Progenitor cell of endocrine pancreas (in vitro differentiated cells): Measurements from ENCODE around the gene TEDDM1. TPM values are rescaled to one million over a fixed set of nuclear protein-coding genes. Genes with fewer than 3 reads are reported as not detected.

Source experiments
- DNase-seq: peaks from one replicate; pipeline ENCODE4 v3.0.0; 2021; ENCODE audit warnings: low spot score; ENCODE audit not compliant: unreplicated experiment
- H3K27ac Mint-ChIP-seq: 2 replicates; pipeline ENCODE4 v1.8.0; 2021; ENCODE audit warnings: mild to moderate bottlenecking, moderate library complexity, mixed read lengths
- H3K27me3 Mint-ChIP-seq: 2 replicates; pipeline ENCODE4 v1.8.0; 2021; ENCODE audit warnings: mixed read lengths
- H3K36me3 Mint-ChIP-seq: 2 replicates; pipeline ENCODE4 v1.8.0; 2022; ENCODE audit warnings: mixed read lengths; ENCODE audit not compliant: insufficient read depth
- H3K4me1 Mint-ChIP-seq: 2 replicates; pipeline ENCODE4 v1.8.0; 2021; ENCODE audit warnings: low read depth, mixed read lengths
- H3K4me3 Mint-ChIP-seq: 2 replicates; pipeline ENCODE4 v1.8.0; 2021; ENCODE audit warnings: low read depth, mild to moderate bottlenecking, moderate library complexity, mixed read lengths
- H3K9me3 Mint-ChIP-seq: 2 replicates; pipeline ENCODE4 v1.8.0; 2021; ENCODE audit warnings: low read depth, mixed read lengths
- CTCF ChIP-seq: fragments of 200-600 bp; sonication (generic); IDR thresholded peaks from one replicate; pipeline ENCODE4 v1.5.0; 2021; ENCODE audit warnings: antibody characterized with exemption, mild to moderate bottlenecking; ENCODE audit not compliant: unreplicated experiment
- total RNA-seq: library from RNA; stranded (reverse); gene quantifications from 2 replicates; pipeline ENCODE4 v1.2.1, GENCODE V29; 2021

TEDDM1 gene
- total RNA-seq, 1 donor from 2014 or later = not detected

DNA sequence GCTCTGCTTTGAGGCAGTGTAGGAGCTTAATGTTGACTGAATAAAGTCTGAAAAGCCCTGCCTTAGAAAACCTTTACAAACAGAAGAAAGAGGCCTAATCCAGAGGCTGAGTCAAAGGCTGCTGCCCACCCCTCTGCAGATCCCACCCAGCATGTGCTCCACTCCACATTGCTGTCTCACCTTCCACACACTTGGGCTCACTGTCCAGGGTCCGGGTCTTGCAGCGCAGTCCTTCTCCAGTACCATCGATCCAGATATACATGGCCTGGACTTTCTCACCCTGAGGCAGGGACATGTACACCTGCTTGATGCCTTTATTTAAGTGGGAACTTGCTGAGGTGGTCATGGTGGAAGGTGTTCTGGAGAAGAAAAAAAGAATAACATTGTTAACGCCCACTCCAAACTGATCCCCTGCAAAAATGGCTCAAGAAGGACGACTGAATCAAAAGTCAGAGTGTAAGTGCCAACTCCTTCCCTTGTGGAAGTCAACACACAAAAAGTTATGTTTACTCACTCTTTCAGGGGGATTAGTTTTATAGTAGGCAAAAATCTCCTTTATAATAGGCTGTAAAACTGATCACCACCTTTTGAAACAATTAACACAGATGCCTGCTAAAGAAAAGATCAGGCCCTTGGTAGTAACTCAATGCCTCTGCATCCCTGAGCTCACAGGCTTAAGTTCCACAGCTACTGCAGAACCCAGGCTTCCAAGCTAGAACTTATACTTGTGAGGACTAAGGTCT lies 11.9 kb downstream of the TEDDM1 start:
- no peak for DNase-seq
- H3K27me3 Mint-ChIP-seq = no peaks in the 10 kb centered on the region
- H3K4me1 Mint-ChIP-seq = peaks cover 37% of the 10 kb centered on the region

DNA sequence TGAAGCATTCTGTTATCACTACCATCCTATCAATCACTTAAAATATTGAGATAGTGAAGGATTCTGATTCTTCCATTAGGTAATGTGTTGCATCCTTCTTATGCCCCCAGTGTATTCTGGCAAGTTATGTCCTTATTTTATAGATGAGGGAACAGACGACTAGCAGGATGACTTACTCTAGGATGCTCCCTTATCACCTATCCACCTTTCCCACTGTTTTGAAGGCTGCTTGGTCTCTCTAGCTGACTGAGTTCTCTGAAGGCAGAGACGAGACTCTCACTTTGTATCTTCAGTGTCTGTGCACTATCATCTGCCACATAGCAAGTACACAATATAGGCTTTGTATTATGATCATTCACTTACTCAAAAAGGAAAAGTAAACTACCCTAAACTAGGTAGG lies 12.9 kb downstream of the TEDDM1 start:
- no peak for DNase-seq
- Mint-ChIP-seq H3K4me1 (peaks cover 35% of the 10 kb centered on the region), H3K27me3 (no peaks in the 10 kb centered on the region), H3K27ac (no peak overlapping the region), H3K9me3 (no peaks in the 10 kb centered on the region), H3K4me3 (peak overlapping the region; percentile 95), H3K36me3 (peaks cover 63% of the 10 kb centered on the region)
- no peak for TF ChIP-seq CTCF

More for the DNA sequence above, 11.9 kb downstream of the TEDDM1 start:
- H3K4me3 Mint-ChIP-seq = peak overlapping the region; percentile 95
- no peak for TF ChIP-seq CTCF
- peaks cover 55% of the 10 kb centered on the region for H3K36me3 Mint-ChIP-seq
- H3K27ac Mint-ChIP-seq = peak overlapping the region; percentile 94
- H3K9me3 Mint-ChIP-seq = no peaks in the 10 kb centered on the region

- Mint-ChIP-seq H3K4me1 (peaks cover 41% of the 10 kb centered on the region), H3K36me3 (peaks cover 68% of the 10 kb centered on the region), H3K27me3 (no peaks in the 10 kb centered on the region), H3K4me3 (peak overlapping the region; percentile 30), H3K9me3 (no peaks in the 10 kb centered on the region), H3K27ac (no peak overlapping the region)
- no peak for TF ChIP-seq CTCF
- DNase-seq = no peak
Measured at GRCh38 chr1:182386980-182387379, 13.5 kb downstream of the TEDDM1 start.

DNA sequence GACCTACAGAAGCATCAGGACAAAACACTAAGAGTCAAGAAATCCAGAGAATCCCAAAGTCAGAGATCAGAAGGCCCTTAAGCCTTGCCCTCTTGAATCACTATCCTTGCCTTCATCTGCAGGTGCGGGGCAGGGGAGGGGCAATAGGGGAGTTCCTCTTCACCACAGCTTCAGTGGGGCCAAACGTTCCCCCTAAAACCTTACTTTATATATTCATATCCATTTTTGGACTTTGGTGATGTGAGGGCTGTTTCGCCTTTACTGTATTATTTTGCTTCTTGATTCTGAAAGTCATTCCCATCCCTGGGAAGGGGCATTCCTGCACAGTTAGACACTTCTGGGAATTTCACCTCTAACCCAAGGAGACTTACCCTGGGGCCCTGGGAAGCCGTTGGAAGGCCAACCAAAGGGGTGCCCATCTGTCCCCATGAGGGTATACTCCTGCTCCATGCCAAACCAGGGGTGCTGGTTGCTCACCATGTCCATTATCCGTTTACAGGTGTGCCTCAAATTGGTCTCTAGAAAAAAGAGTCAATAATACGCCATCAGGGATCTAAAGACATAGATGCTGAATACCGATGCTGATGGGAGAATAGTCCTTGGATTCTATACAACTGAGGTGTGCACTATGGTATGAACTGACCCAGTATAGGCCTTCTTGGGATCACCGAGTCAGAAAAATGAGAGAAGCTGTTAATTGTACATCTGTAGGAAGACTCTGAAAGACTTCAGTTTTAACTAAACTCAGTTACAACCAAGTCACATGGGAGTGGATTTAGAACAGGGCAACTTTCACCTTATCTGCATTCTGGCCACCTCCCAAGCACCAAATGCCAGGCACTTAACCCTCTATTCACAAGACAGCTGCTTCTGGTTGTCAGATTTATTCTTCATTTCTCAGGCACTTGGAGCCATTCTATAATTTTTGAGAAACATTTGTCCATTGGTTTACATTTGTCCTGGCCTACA lies 14.3 kb downstream of the TEDDM1 start:
- Mint-ChIP-seq H3K4me3 (no peak overlapping the region), H3K4me1 (peaks cover 47% of the 10 kb centered on the region), H3K27me3 (no peaks in the 10 kb centered on the region), H3K27ac (peak overlapping the region; percentile 89), H3K36me3 (peaks cover 72% of the 10 kb centered on the region), H3K9me3 (no peaks in the 10 kb centered on the region)
- TF ChIP-seq CTCF = no peak
- no peak for DNase-seq

DNA sequence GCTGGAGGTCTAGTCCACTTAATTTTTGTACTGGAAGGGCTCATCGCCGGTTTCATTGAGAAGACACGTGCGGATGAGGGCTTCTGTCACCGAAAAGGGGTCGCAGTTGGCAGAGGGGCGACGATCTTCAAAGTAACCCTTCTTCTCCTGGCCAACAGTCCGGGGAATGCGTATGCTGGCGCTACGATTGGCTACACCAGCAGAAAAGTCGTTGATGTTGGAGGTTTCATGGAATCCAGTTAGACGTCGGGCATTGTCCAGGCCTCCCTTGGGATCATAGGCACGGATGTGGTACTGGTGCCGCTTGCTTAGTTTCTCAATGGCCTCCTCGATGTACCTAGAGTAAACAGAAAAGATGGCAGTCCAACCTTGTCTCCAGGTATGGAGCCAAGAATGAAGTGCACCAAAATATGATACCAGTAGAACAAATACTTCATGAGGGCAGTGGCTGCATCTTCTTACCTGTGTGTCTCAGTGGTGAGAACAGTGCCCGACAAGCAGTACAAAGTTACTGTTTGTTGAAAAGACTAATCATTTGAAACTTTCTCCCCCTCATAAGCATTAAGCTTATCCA lies 16.0 kb downstream of the TEDDM1 start:
- Mint-ChIP-seq H3K4me3 (no peak overlapping the region), H3K36me3 (peaks cover 64% of the 10 kb centered on the region), H3K9me3 (no peaks in the 10 kb centered on the region), H3K27ac (peak overlapping the region; percentile 50), H3K4me1 (peaks cover 45% of the 10 kb centered on the region), H3K27me3 (no peaks in the 10 kb centered on the region)
- no peak for TF ChIP-seq CTCF
- DNase-seq = no peak
